DMS153 (cell line): ENCODE results near the gene SAMD11.
"Not testable (repeated sequence)": the region's sequence is repeated elsewhere in the genome, so short reads cannot be mapped to it uniquely, and the experiment has no call there.

Source experiments
- DNase-seq: peaks from one replicate; lab custom pipeline; 2025; lab: John Stamatoyannopoulos, UW

Gene SAMD11

DNA sequence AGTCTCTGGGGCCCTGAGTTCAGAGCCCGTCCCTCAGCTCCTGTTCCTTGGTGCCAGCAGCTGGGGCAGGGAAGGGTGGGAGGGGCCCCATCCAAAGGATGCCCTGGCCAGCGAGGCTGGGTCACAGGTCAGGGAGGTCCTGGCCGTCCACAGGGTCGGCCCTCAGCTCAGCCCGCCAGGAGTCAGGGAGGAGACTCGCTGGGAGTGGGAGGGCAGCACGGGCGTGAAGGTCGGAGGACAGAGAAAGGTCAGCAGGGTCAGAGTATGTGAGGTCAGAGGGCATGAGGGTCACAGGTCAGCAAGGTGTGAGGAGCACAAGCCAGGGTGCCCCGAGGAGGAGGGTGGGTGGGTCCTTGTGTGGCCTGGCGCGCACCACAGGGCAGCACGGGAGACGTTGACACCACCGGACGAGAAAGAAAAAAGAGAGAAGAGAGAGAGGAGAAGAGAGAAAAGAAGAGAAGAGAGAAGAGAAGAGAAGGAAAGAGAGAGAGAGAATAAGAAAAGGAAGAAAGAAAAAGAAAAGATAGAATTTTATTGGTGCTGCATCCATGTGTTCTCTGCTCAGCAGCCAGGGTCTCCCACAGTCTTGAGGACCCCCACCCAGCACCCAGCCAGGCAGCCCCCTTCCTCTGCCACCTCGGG is 51.1 kb downstream of the SAMD11 start:
- no peak for DNase-seq

- no peak for DNase-seq
These were observed 51.6 kb downstream of the SAMD11 start for GRCh38 chr1:975365-975764.

- peak; percentile 72 for DNase-seq
These were observed 52.4 kb downstream of the SAMD11 start for GRCh38 chr1:975896-976683.

DNA sequence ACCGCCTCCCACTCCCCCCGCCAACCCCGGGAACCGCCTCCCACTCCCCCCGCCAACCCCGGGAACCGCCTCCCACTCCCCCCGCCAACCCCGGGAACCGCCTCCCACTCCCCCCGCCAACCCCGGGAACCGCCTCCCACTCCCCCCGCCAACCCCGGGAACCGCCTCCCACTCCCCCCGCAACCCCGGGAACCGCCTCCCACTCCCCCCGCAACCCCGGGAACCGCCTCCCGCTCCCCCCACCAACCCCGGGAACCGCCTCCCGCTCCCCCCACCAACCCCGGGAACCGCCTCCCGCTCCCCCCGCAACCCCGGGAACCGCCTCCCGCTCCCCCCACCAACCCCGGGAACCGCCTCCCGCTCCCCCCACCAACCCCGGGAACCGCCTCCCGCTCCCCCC is 53.1 kb downstream of the SAMD11 start:
- DNase-seq, result not testable (repeated sequence)

DNA sequence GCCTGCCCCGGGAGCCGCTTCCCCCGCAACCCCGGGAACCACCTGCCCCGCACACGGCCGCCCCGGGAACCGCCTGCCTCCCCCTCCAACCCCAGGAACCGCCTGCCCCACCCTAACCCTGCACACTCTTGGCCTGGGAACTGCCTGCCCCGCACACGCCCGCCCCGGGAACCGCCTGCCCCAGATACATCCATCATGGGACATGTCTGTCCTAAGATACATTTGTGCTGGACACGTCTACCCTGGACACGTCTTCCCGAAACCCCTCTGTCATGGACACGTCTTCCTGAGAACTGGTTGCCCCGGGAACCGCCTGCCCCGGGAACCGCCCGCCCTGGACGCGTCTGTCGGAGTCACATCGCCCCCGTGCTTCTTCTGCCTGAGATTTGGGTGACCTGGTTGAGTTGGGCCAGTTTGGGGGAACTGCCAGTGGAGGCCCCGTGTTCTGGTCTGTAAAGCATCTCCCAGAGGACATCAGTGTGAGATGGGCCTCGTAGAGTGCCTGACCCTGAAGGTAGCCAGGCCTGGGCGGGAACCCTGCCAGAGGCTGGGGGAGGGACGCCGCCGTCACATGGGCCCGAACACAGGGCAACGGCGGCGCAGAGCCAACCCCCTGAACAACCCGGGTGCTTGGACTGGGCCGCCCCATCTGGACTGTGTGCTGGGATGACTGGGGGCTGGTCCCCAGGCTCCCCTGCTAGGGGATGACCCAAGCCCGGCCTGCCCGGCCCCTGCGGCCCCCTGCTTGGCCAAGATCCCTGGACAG is 54.5 kb downstream of the SAMD11 start:
- no peak for DNase-seq

DNA sequence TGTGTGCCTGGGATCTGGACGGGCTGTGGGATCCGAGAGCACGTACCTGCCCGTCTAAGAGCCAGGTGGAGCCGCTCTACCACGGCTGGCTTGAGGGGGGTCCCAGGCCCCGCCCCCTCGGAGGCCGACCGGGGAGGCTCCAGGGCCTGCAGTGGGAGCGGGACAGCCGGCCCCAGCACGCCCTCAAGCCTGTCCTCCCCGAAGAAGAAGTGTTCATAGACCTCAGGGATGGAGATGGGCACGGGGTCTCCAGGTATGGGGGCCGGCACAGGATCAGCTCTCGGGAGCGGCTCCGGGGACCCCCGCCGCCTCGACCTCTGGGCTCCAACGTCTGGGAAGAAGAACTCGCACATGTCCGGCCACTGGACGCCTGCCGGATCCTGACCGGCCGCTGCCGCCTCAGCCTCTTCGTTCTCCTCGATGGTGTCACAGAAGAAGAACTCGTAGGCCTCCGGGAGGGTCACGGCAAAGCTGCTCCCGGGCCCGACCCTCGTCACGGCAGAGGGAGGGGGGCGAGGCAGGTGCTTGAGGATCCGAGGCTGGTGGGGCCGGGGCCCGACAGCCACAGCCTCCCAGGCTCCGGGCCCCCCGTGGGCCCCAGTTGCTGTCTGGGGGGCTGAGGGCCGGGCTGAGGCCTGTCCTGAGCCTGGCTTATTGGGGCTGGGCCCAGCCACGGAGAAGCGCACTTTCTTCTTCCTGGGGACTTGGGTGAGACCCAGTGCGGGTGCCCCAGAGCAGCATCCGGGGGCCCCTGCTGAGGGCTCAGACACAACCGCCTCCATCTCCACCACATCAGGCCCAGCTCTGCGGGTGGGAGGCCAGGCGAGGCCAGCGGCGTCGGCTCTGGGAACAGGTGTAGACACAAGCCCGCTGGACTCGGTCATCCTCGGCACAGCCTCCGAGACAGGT is 55.4 kb downstream of the SAMD11 start:
- no peak for DNase-seq

- no peak for DNase-seq
These were observed 56.0 kb downstream of the SAMD11 start for GRCh38 chr1:979744-980072.

- no peak for DNase-seq
These were observed 56.4 kb downstream of the SAMD11 start for GRCh38 chr1:980137-980571.

DNA sequence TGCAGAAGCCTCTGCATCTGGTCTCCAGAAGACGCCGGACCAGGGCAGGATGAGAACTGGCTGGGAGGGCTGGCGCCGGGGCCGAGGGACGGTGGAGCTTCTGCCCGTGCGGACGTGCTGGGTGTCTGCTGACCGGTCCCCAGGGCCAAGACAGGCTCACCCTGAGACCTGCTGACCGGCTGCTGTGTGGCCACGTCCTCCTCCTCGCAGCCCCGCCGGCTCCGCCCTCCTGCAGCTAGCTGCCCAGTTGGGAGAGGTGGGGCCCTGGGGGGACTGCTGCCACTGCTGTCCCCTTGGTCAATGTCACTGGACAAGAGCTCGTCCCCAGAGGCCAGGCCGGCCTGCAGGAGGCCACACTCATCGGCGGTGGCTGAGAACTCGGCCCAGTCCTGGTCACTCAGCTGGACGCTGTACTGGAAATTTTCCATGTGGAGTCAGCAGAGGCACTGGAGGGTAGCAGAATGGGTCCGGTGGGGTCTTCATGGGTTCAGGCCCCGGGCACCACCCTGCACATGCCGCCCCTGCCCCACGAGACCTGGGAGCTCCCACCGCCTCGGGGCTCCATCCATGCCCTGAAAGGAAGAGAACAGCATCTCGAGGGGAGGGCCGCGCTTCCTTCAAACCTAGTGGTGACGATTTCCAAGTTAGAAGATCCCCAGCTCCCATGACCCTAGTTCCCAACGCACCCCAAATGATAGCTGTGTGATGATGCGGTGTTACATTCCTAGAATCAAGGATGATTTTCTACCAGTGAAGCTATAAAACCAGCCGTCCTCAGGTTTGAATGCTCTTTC is 57.1 kb downstream of the SAMD11 start:
- DNase-seq, result no peak

- no peak for DNase-seq
These were observed 57.8 kb downstream of the SAMD11 start for GRCh38 chr1:981491-981954.

GRCh38 chr1:981955-982558 is 58.3 kb downstream of the SAMD11 start, which contains the start of gene PERM1:
TSS of gene PERM1 (minus strand) at chr1:982093. CDS start at chr1:981029, 1,064 bp downstream.
- DNase-seq, result no peak

- DNase-seq, result no peak
These were observed 59.2 kb downstream of the SAMD11 start for GRCh38 chr1:982765-983436.

GRCh38 chr1:983798-984475 is 60.2 kb downstream of the SAMD11 start:
- no peak for DNase-seq

DNA sequence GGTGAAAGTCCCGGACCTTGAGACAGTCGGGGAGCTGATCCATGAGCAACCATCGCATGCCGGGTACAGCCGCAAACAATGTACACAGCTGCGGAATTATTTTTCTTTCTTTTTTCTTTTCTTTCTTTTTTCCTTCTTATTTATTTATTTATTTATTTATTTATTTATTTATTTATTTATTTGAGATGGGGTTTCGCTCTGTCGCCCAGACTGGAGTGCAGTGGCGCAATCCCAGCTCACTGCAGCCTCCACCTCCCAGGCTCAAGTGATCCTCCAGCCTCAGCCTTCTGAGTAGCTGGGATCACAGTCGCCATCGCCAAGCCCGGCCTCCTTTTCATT is 60.7 kb downstream of the SAMD11 start:
- no peak for DNase-seq

DNA sequence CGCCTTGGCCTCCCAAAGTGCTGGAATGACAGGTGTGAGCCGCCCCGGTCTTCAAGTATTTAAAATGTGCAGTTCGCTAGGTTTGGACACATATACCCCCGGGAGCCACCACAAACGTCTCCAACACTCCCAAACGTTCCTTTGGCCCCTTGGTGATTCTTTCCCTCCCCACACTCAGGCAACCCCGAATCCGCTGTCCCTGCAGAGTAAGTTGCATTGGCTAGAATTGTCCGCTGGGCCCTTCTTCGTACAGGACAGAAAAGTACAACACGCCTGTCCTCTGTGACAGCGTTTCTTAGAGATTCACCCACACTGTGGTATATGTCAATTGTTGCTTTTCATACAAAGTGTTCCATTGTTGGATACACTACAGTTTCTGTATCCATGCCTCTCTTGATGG is 61.4 kb downstream of the SAMD11 start:
- no peak for DNase-seq

GRCh38 chr1:988061-988460 is 64.3 kb downstream of the SAMD11 start:
- not testable (repeated sequence) for DNase-seq

DNA sequence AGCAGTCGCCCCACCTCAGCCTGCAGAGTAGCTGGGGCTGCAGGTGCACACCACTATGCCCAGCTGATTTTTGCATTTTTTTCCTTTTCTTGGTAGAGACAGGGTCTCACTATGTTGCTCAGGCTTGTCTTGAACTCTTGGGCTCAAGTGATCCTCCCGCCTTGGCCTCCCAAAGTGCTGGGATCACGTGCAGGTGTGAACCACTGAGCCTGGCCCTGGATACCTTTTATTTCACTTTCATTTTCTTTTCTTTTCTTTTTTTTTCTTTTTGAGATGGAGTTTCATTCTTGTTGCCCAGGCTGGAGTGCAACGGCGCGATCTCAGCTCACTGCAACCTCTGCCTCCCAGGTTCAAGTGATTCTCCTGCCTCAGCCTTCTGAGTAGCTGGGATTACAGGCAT is 67.6 kb downstream of the SAMD11 start:
- DNase-seq, result not testable (repeated sequence)

- no peak for DNase-seq
These were observed 68.2 kb downstream of the SAMD11 start for GRCh38 chr1:991895-992294.

DNA sequence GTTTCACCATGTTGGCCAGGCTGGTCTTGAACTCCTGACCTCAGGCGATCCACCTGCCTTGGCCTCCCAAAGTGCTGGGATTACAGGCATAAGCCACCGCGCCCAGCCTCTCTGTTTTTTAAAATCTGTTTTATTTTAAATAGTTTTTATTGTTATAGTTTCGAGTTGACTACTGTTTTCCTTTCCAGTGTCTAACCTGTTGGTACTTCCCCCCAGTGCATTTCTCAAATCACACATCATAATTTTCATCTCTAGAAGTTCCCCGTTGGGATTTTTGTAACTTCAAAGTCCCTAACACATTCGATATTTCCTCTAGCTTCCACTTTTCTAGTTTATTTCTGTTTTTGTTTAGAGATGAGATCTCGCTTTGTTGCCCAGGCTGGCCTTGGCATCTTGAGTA is 68.6 kb downstream of the SAMD11 start:
- DNase-seq, result no peak
